ENCODE data around the gene DOCK10. TPM values are rescaled to one million over a fixed set of nuclear protein-coding genes. Genes with fewer than 3 reads are reported as not detected.

Gene DOCK10
- total and polyA plus RNA-seq, 2 experiments from 2014 or later: 1.1 to 3.2 TPM

DNA sequence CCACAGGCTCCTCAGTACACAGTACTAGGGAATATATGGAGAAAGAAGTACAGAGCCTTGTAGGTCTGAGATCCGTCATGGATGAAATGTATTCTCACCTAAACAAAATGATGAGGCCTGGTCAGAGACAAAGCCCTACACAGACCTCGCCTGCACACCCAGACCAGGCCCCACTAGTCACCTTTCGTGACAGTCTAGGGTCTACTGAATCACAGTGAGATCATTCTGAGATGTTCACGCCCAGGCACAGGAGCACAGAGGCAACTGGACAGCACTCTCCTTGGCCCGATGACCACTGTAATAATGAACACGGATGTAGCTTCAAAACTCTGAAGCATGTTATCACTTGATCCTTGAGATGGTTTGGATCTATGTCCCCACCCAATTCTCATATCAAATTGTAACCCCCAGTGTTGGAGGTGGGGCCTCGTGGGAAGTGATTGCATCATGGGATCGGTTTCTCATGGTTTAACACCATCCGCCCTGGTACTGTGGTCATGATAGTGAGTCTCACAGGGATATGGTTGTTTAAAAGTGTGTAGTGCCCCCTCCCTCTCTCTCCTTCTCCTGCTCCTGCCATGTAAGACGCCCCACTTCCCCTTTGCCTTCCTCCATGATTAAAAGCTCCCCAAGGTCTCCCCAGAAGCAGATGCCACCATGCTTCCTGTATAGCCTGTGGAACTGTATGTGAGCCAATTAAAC is 15.1 kb downstream of the DOCK10 start:
- no peaks in the 10 kb centered on the region for H4K20me1 ChIP-seq (ENCODE audit: insufficient read depth, poor library complexity, severe bottlenecking)
- TF ChIP-seq EZH2 (IDR thresholded peaks at IDR 0.05; ENCODE audit: borderline replicate concordance): no peak
- TF ChIP-seq, protein P1, sequence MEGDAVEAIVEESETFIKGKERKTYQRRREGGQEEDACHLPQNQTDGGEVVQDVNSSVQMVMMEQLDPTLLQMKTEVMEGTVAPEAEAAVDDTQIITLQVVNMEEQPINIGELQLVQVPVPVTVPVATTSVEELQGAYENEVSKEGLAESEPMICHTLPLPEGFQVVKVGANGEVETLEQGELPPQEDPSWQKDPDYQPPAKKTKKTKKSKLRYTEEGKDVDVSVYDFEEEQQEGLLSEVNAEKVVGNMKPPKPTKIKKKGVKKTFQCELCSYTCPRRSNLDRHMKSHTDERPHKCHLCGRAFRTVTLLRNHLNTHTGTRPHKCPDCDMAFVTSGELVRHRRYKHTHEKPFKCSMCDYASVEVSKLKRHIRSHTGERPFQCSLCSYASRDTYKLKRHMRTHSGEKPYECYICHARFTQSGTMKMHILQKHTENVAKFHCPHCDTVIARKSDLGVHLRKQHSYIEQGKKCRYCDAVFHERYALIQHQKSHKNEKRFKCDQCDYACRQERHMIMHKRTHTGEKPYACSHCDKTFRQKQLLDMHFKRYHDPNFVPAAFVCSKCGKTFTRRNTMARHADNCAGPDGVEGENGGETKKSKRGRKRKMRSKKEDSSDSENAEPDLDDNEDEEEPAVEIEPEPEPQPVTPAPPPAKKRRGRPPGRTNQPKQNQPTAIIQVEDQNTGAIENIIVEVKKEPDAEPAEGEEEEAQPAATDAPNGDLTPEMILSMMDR (IDR thresholded peaks at IDR 0.05; ENCODE audit: poor library complexity): no peak
- H3K27ac ChIP-seq: no peak overlapping the region
- no peaks in the 10 kb centered on the region for H3K9me2 ChIP-seq (replicated peaks; ENCODE audit: insufficient read depth)
- no peaks in the 10 kb centered on the region for H3K9me3 ChIP-seq (ENCODE audit: low read depth)
- no peak overlapping the region for H3K4me2 ChIP-seq
- H3K4me1 ChIP-seq (ENCODE audit: insufficient read depth): no peaks in the 10 kb centered on the region
- WGBS (ENCODE audit: low lambda C conversion rate, missing lambda C conversion rate): 92% methylated on average over 10 of the region's 10 CpGs
- DNase-seq (ENCODE audit: low spot score): no peak
- H3K79me2 ChIP-seq: no peaks in the 10 kb centered on the region
- peaks cover 25% of the 10 kb centered on the region for H3K27me3 ChIP-seq
- H2AFZ ChIP-seq: no peak overlapping the region
- H3K4me3 ChIP-seq: no peak overlapping the region
- H3K36me3 ChIP-seq (replicated peaks; ENCODE audit: insufficient read depth, low read depth): no peaks in the 10 kb centered on the region

GRCh38 chr2:225025917-225026571 is 16.2 kb downstream of the DOCK10 start:
- Histone ChIP-seq H3K79me2 (no peaks in the 10 kb centered on the region), H3K4me3 (no peak overlapping the region), H3K36me3 (replicated peaks; ENCODE audit: insufficient read depth, low read depth) (no peaks in the 10 kb centered on the region), H3K4me2 (no peak overlapping the region), H2AFZ (no peak overlapping the region), H3K4me1 (ENCODE audit: insufficient read depth) (no peaks in the 10 kb centered on the region), H3K27ac (no peak overlapping the region), H3K9me3 (ENCODE audit: low read depth) (no peaks in the 10 kb centered on the region), H4K20me1 (ENCODE audit: insufficient read depth, poor library complexity, severe bottlenecking) (no peaks in the 10 kb centered on the region), H3K27me3 (peaks cover 28% of the 10 kb centered on the region), H3K9me2 (replicated peaks; ENCODE audit: insufficient read depth) (no peaks in the 10 kb centered on the region)
- no peak for DNase-seq (ENCODE audit: low spot score)
- TF ChIP-seq EZH2 (IDR thresholded peaks at IDR 0.05; ENCODE audit: borderline replicate concordance): no peak
- TF ChIP-seq EZH2phosphoT487 (IDR thresholded peaks at IDR 0.05; ENCODE audit: low read depth, severe bottlenecking, unreplicated experiment): no peak
- TF ChIP-seq, protein P1 (IDR thresholded peaks at IDR 0.05; ENCODE audit: poor library complexity): no peak
- 100% methylated on average over 2 of the region's 2 CpGs for whole genome bisulfite sequencing (ENCODE audit: low lambda C conversion rate, missing lambda C conversion rate)

DNA sequence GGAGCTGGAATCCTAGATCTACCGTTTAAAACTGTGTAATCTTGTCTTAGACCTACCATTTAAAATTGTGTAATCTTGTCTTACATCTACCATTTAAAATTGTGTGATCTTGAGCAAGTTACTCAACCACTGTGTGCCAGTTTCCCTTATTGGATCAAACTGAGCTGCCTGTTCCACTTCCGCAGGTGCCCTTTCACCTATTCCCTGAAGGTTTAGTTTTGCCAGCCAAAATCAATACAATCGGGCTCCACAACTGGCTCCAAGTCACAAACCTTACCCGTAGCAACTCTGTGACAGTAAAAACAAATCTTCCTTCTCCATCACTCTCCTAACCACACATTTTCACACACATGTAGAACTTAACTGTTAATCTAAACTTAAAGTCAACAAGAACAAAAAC is 20.1 kb downstream of the DOCK10 start:
- 61% methylated on average over 4 of the region's 4 CpGs for WGBS (ENCODE audit: low lambda C conversion rate, missing lambda C conversion rate)
- H3K9me3 ChIP-seq (ENCODE audit: low read depth): no peaks in the 10 kb centered on the region
- H3K27me3 ChIP-seq: peaks cover 25% of the 10 kb centered on the region
- DNase-seq (ENCODE audit: low spot score): no peak
- H3K4me3 ChIP-seq: no peak overlapping the region
- no peak for TF ChIP-seq EZH2phosphoT487 (IDR thresholded peaks at IDR 0.05; ENCODE audit: low read depth, severe bottlenecking, unreplicated experiment)
- TF ChIP-seq, protein P1 (IDR thresholded peaks at IDR 0.05; ENCODE audit: poor library complexity): no peak
- no peak for TF ChIP-seq EZH2 (IDR thresholded peaks at IDR 0.05; ENCODE audit: borderline replicate concordance)
- H3K4me2 ChIP-seq: no peak overlapping the region
- H3K79me2 ChIP-seq: no peaks in the 10 kb centered on the region
- H4K20me1 ChIP-seq (ENCODE audit: insufficient read depth, poor library complexity, severe bottlenecking): no peaks in the 10 kb centered on the region
- no peaks in the 10 kb centered on the region for H3K4me1 ChIP-seq (ENCODE audit: insufficient read depth)
- no peak overlapping the region for H2AFZ ChIP-seq
- no peaks in the 10 kb centered on the region for H3K36me3 ChIP-seq (replicated peaks; ENCODE audit: insufficient read depth, low read depth)
- H3K27ac ChIP-seq: no peak overlapping the region
- H3K9me2 ChIP-seq (replicated peaks; ENCODE audit: insufficient read depth): no peaks in the 10 kb centered on the region
